SH-SY5Y (cell line): ENCODE measurements around the gene GRM8.

ENCODE experiments used
- GATA2 ChIP-seq: IDR thresholded peaks from 2 replicates; pipeline ENCODE4 v1.6.1; 2011; ENCODE audit warnings: mild to moderate bottlenecking, low read depth, low read length
- GATA3 ChIP-seq: IDR thresholded peaks from 2 replicates; pipeline ENCODE4 v1.6.1; 2011; ENCODE audit warnings: low read depth, mild to moderate bottlenecking, low read length, moderate library complexity

DNA sequence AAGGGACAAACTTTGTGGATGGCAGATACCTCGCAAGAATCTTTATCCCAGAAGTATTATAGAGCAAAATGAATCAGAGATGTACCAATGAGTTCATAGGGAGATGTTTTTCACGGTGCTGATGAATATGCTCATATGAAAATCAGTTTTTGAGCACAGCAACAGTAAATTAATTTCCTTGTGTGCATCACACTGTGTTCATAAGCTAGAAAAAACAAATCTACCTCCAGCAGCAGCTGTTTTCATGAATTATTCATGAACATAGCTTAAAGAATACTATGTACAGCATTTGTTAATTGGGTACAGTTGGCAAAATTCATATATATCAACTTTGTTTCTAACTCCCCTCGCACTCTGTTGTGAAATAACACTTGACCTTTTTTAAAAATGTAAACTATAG lies 809.8 kb downstream of the GRM8 start:
- TF ChIP-seq GATA2 (no peak), GATA3 (no peak)
